NT2/D1 (cell line): ENCODE measurements around the gene WDR64.

ENCODE experiments used
- DNase-seq: peaks from one replicate; pipeline ENCODE4 v3.0.0-alpha.2; 2011; ENCODE audit warnings: low read depth, low spot score
- H3K27me3 ChIP-seq: 2 replicates; pipeline ENCODE4 v1.6.0; 2011; ENCODE audit warnings: mild to moderate bottlenecking; ENCODE audit not compliant: insufficient read length, insufficient read depth
- H3K36me3 ChIP-seq: 2 replicates; pipeline ENCODE4 v1.6.1; 2011; ENCODE audit warnings: mild to moderate bottlenecking, low read length, mixed read lengths; ENCODE audit not compliant: insufficient read depth, insufficient read length
- H3K4me1 ChIP-seq: 2 replicates; pipeline ENCODE4 v1.5.1; 2011; ENCODE audit not compliant: insufficient read depth, insufficient read length
- H3K4me3 ChIP-seq: 2 replicates; pipeline ENCODE4 v1.5.1; 2011; ENCODE audit warnings: low read depth; ENCODE audit not compliant: insufficient read length
- H3K9ac ChIP-seq: 2 replicates; pipeline ENCODE4 v1.6.0; 2011; ENCODE audit warnings: low read depth; ENCODE audit not compliant: insufficient read length
- H3K9me3 ChIP-seq: 2 replicates; pipeline ENCODE4 v1.5.1; 2011; ENCODE audit warnings: mild to moderate bottlenecking, low read length; ENCODE audit not compliant: insufficient read depth
- SUZ12 ChIP-seq: IDR thresholded peaks from 2 replicates; pipeline ENCODE4 v1.6.1; 2011; ENCODE audit not compliant: insufficient read length, insufficient read depth; ENCODE audit errors: extremely low read depth
- YY1 ChIP-seq: IDR thresholded peaks from 2 replicates; pipeline ENCODE4 v1.6.1; 2011; ENCODE audit not compliant: insufficient read length, insufficient read depth
- ZNF274 ChIP-seq: IDR thresholded peaks from 2 replicates; pipeline ENCODE4 v1.6.1; 2011; ENCODE audit warnings: mild to moderate bottlenecking, low read depth, low read length

Gene WDR64

DNA sequence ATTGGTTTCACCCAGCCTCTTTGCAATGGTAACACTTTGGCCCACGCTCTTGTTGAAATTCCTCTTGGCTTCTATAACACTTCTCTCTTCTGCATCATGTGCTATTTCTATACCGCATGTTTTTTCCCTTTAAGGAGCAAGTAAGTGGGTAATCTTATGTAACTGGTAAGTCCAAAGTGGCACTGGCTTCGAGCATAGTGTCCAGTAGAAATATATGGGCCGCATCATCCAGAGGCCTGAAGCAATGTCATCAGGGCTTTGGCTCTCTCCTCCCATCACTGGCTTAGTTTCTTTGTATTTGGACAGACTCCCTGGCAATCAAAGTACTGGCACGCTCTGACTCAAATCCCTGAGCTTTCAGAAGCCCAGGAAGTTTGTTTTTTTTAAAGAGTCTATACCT, 29.4 kb upstream of the WDR64 start:
- no peaks in the 10 kb centered on the region for H3K9me3 ChIP-seq
- TF ChIP-seq ZNF274 (no peak), YY1 (no peak), SUZ12 (no peak)
- H3K36me3 ChIP-seq, result no peaks in the 10 kb centered on the region
- no peak overlapping the region for H3K4me3 ChIP-seq
- H3K27me3 ChIP-seq, result no peaks in the 10 kb centered on the region
- no peak for DNase-seq
- H3K4me1 ChIP-seq, result no peaks in the 10 kb centered on the region
- H3K9ac ChIP-seq, result no peak overlapping the region

DNA sequence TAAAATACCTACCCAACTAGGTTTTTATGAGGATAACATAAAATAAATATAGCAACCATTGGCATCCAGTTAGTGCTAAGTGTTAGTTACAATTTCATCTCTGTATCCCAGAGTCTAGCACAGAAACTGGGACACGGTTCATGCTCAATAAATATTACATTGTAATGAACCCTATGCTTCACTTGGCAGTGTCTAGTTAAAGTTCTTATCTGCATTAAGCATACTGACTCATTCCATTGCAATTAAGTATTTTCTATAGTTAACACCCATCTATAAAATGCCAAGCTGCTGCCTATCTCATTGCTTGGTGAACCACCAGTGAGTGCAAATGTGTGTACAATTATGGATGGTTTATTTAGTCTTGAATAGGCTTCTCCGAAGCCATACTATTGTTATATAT, 27.1 kb upstream of the WDR64 start:
- no peak overlapping the region for H3K4me3 ChIP-seq
- TF ChIP-seq ZNF274 (no peak), YY1 (no peak), SUZ12 (no peak)
- no peak for DNase-seq

DNA sequence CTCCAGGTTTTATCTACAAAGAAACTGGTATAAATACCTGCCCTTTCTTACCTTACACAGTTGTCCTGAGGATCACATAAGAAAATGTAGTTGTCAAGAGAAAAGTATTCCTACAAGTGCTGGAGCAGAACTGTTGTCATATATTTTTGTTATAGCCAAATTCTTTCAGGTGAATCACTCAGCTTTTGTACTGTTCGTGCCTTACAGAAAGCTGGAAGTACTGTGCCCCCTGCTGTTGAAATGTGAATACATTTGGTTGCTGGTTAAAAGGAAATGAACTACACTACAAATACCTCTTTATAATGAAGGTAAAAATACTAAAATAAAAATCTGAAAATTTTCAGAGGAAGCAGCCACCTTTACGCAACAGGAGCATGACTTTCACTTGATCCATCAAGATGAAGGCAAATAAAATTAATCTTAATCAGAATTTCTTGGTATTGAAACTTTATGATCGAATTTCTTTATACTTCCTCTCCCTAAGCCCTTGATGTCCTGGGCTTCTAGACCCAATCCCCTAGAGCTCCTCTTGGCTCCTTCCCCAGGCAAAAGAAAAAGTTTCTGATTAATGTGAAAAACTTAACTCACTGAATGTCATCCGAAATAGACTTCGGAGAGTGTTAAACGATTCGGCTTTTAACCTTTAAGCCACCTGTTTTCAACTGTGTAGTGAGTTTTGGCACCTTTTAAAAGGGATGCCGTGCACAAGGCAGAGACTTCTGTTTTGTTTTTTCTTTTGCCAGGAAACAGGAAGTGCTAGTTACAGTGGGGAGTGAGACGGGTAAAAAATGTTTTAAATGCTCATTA, 24.4 kb upstream of the WDR64 start:
- H3K27me3 ChIP-seq, result no peaks in the 10 kb centered on the region
- H3K9ac ChIP-seq, result no peak overlapping the region
- DNase-seq, result no peak
- TF ChIP-seq SUZ12 (no peak), ZNF274 (no peak), YY1 (no peak)
- no peaks in the 10 kb centered on the region for H3K4me1 ChIP-seq
- no peaks in the 10 kb centered on the region for H3K9me3 ChIP-seq
- H3K4me3 ChIP-seq, result no peak overlapping the region
- H3K36me3 ChIP-seq, result peaks cover 15% of the 10 kb centered on the region

More for the DNA sequence above, 27.1 kb upstream of the WDR64 start:
- H3K9ac ChIP-seq, result no peak overlapping the region
- H3K27me3 ChIP-seq, result no peaks in the 10 kb centered on the region
- H3K4me1 ChIP-seq, result no peaks in the 10 kb centered on the region
- no peaks in the 10 kb centered on the region for H3K9me3 ChIP-seq
- peaks cover 6% of the 10 kb centered on the region for H3K36me3 ChIP-seq

DNA sequence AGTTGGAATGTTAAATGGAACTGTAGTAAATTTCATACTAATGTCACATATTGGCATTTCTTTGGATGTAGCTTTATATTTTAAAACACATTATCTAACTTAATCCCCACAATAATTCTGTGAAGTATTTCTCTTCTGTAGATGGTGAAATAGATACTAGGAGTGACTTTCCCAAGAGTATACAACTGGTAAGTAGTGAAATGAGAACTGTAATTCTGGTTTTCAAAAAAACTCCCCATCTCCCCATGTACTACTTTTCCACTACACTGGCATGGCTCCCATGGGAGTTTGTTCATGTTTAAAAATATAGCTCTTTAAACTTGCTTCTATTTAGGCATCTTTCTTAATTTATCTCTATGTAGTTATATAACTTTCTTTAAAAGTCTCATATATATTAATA, 22.1 kb upstream of the WDR64 start:
- Histone ChIP-seq H3K9ac (no peak overlapping the region), H3K4me3 (no peak overlapping the region), H3K27me3 (no peaks in the 10 kb centered on the region), H3K4me1 (no peaks in the 10 kb centered on the region), H3K36me3 (peaks cover 35% of the 10 kb centered on the region), H3K9me3 (no peaks in the 10 kb centered on the region)
- TF ChIP-seq SUZ12 (no peak), YY1 (no peak), ZNF274 (no peak)
- no peak for DNase-seq

DNA sequence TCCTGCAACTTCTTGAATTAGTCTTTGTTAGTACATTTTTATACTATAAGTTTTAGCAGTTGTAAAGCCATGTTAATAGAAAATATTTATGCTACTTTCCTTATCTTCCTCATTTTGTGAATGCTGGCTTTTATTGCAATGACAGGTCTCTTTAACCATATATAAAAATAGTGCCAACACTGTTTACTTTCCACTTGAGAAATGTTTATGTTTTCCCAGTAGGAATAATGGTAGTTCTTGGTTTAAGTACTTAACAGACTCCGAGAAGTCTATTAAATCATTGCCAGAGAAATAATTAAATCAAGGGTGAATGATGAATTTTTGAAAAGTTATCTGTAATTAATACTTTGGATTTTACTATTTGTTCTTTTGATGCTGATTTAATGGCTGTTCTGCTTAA, 21.6 kb upstream of the WDR64 start:
- Histone ChIP-seq H3K9ac (no peak overlapping the region), H3K9me3 (peaks cover 3% of the 10 kb centered on the region; the same call in 1 of the 2 replicates), H3K36me3 (peaks cover 40% of the 10 kb centered on the region), H3K4me1 (no peaks in the 10 kb centered on the region), H3K4me3 (no peak overlapping the region), H3K27me3 (no peaks in the 10 kb centered on the region)
- DNase-seq, result no peak
- TF ChIP-seq SUZ12 (no peak), ZNF274 (no peak), YY1 (no peak)

DNA sequence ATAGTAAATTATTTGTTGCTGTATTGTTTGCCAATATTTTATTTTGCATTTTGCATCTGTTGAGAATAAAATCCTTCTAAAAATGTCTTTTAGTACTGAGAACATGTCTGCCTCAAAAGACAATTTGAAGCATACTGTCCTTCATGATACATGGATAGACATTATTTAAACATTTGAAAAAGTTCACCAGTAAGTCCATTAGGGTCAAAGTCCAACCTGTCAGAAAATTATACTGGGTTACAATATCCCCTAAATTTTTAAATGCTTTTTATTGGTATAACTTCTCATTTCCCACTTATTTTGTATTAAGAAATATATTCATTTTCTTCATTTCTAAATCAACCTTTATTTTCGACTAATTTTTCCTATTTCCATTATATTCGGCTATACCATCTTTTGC, 21.2 kb upstream of the WDR64 start:
- TF ChIP-seq ZNF274, result no peak
- TF ChIP-seq YY1, result no peak
- TF ChIP-seq SUZ12, result no peak
- DNase-seq, result no peak
- H3K9me3 ChIP-seq, result peaks cover 5% of the 10 kb centered on the region; the same call in 1 of the 2 replicates
- no peaks in the 10 kb centered on the region for H3K4me1 ChIP-seq
- H3K36me3 ChIP-seq, result peaks cover 42% of the 10 kb centered on the region
- no peak overlapping the region for H3K9ac ChIP-seq
- no peaks in the 10 kb centered on the region for H3K27me3 ChIP-seq
- no peak overlapping the region for H3K4me3 ChIP-seq

DNA sequence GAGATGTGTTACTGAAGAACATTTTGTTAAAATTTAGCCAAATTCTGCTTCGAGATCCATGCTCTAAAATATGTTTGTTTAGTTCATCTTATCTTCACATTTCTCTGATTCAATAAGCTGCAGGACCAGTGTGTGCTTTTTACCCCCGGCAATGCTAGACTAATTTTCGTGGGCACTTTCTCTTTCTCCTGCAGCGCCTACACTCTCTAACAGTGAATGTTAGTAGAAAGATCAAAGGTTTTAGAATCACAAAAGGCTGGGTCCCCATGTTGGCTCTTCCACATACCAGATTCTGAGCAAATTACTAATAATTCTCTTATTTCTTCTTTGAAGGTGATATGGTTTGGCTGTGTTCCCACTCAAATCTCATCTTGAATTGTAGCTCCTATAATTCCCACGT, 20.4 kb upstream of the WDR64 start:
- Histone ChIP-seq H3K4me3 (no peak overlapping the region), H3K4me1 (no peaks in the 10 kb centered on the region), H3K9me3 (peaks cover 5% of the 10 kb centered on the region; the same call in 1 of the 2 replicates), H3K36me3 (peaks cover 48% of the 10 kb centered on the region), H3K9ac (no peak overlapping the region), H3K27me3 (no peaks in the 10 kb centered on the region)
- DNase-seq, result no peak
- TF ChIP-seq ZNF274, result no peak
- TF ChIP-seq YY1, result no peak
- no peak for TF ChIP-seq SUZ12
